GM18499 (cell line): ENCODE data around the gene REEP6.

ENCODE experiments used
- ATAC-seq: cut with Tn5 transposase; IDR thresholded peaks from one replicate; pipeline ENCODE4 v1.9.1; 2021; ENCODE audit warnings: moderate number of reproducible peaks; ENCODE audit not compliant: insufficient read depth, unreplicated experiment

The REEP6 gene

GRCh38 chr19:1456121-1456900, 34.7 kb upstream of the REEP6 start:
- ATAC-seq, result no peak

GRCh38 chr19:1457031-1457739, 33.8 kb upstream of the REEP6 start:
- ATAC-seq, result no peak

GRCh38 chr19:1457892-1458291, 33.1 kb upstream of the REEP6 start:
- ATAC-seq, result no peak

GRCh38 chr19:1459479-1459878, 31.5 kb upstream of the REEP6 start:
- no peak for ATAC-seq

GRCh38 chr19:1460033-1460995, 30.7 kb upstream of the REEP6 start:
- no peak for ATAC-seq

- no peak for ATAC-seq
Observed at GRCh38 chr19:1461862-1462261, 29.1 kb upstream of the REEP6 start.

GRCh38 chr19:1465191-1466016, 25.6 kb upstream of the REEP6 start:
- no peak for ATAC-seq

- no peak for ATAC-seq
Observed at GRCh38 chr19:1466018-1466460, 24.9 kb upstream of the REEP6 start.

GRCh38 chr19:1466461-1467214, 24.3 kb upstream of the REEP6 start:
- no peak for ATAC-seq

GRCh38 chr19:1467215-1467489, 23.8 kb upstream of the REEP6 start:
- no peak for ATAC-seq

- ATAC-seq, result no peak
Observed at GRCh38 chr19:1467490-1468273, 23.3 kb upstream of the REEP6 start.

GRCh38 chr19:1468274-1468820, 22.6 kb upstream of the REEP6 start:
- ATAC-seq, result no peak

- no peak for ATAC-seq
Observed at GRCh38 chr19:1468821-1469254, 22.1 kb upstream of the REEP6 start.

GRCh38 chr19:1469255-1470054, 21.5 kb upstream of the REEP6 start:
- no peak for ATAC-seq

GRCh38 chr19:1470055-1470304, 21.0 kb upstream of the REEP6 start:
- ATAC-seq, result no peak

- no peak for ATAC-seq
Observed at GRCh38 chr19:1470305-1471009, 20.5 kb upstream of the REEP6 start.

GRCh38 chr19:1471010-1471514, 19.9 kb upstream of the REEP6 start:
- ATAC-seq, result no peak
